Measurements from ENCODE around the gene PKD2. TPM values are rescaled to one million over a fixed set of nuclear protein-coding genes. Genes with fewer than 3 reads are reported as not detected.

Gene PKD2
- total RNA-seq (2016; rRNA removed; fragmentation: Illumina TruSeq; extraction: Trizol), result 4.6 and 9.1 TPM in 2 replicates
- total RNA-seq (2016; cell fraction: cytosol; rRNA removed; fragmentation: Illumina TruSeq; extraction: Trizol; ENCODE audit: low read depth), result 7.4 TPM in 2 replicates
- 5.6 and 10.8 TPM in 2 replicates for total RNA-seq (2016; cell fraction: insoluble cytoplasmic fraction; rRNA removed; fragmentation: Illumina TruSeq; extraction: Trizol)
- 3.7 and 5.3 TPM in 2 replicates for total RNA-seq (2016; cell fraction: membrane; rRNA removed; fragmentation: Illumina TruSeq; extraction: Trizol)
- 16.9 and 18.7 TPM in 2 replicates for total RNA-seq (2016; cell fraction: nucleus; rRNA removed; fragmentation: Illumina TruSeq; extraction: Trizol)
- polyA plus RNA-seq (2011; rRNA removed), result 5.3 and 5.6 TPM in 2 replicates
- 1.5 and 2.1 TPM in 2 replicates for polyA plus RNA-seq (2011; cell fraction: cytosol; rRNA removed)
- polyA plus RNA-seq (2011; cell fraction: nucleus; rRNA removed), result 10.9 and 16.0 TPM in 2 replicates
- 2.9 and 3.0 TPM in 2 replicates for polyA plus RNA-seq (2012)
- polyA plus RNA-seq (2016; cell fraction: cytosol; fragmentation: Illumina TruSeq; extraction: Trizol; ENCODE audit: low read depth), result 0.50 and 0.62 TPM in 2 replicates
- 3.5 and 3.6 TPM in 2 replicates for polyA plus RNA-seq (2016; cell fraction: insoluble cytoplasmic fraction; fragmentation: Illumina TruSeq; extraction: Trizol; ENCODE audit: low read depth)
- 1.1 and 1.4 TPM in 2 replicates for polyA plus RNA-seq (2016; cell fraction: membrane; fragmentation: Illumina TruSeq; extraction: Trizol; ENCODE audit: low read depth)
- 28.6 and 32.6 TPM in 2 replicates for polyA plus RNA-seq (2016; cell fraction: nucleus; fragmentation: Illumina TruSeq; extraction: Trizol; ENCODE audit: insufficient read depth, low read depth)
- polyA minus RNA-seq (2011; rRNA and poly(A)+ RNA removed; ENCODE audit: low replicate concordance), result 8.0 and 11.0 TPM in 2 replicates
- polyA minus RNA-seq (2011; cell fraction: cytosol; rRNA and poly(A)+ RNA removed), result 2.7 and 4.8 TPM in 2 replicates
- polyA minus RNA-seq (2011; cell fraction: nucleus; rRNA and poly(A)+ RNA removed), result 24.5 and 25.1 TPM in 2 replicates
- percentile 71 among the genes with signal in this experiment for Bru-seq, nascent RNA
- percentile 65 among the genes with signal in this experiment for BruChase-seq, experiment 1, labeled RNA remaining after a 6-hour chase
- BruChase-seq, experiment 2, labeled RNA remaining after a 2-hour chase, result percentile 69 among the genes with signal in this experiment
- long read RNA-seq, experiment 1, partial matches to known transcripts, result 1 of 1 reads
- long read RNA-seq, experiment 1, other reads (novel, unspliced or antisense), result 0 of 1 reads
- long read RNA-seq, experiment 2, partial matches to known transcripts, result 0 of 4 reads
- long read RNA-seq, experiment 2, other reads (novel, unspliced or antisense), result 4 of 4 reads

DNA sequence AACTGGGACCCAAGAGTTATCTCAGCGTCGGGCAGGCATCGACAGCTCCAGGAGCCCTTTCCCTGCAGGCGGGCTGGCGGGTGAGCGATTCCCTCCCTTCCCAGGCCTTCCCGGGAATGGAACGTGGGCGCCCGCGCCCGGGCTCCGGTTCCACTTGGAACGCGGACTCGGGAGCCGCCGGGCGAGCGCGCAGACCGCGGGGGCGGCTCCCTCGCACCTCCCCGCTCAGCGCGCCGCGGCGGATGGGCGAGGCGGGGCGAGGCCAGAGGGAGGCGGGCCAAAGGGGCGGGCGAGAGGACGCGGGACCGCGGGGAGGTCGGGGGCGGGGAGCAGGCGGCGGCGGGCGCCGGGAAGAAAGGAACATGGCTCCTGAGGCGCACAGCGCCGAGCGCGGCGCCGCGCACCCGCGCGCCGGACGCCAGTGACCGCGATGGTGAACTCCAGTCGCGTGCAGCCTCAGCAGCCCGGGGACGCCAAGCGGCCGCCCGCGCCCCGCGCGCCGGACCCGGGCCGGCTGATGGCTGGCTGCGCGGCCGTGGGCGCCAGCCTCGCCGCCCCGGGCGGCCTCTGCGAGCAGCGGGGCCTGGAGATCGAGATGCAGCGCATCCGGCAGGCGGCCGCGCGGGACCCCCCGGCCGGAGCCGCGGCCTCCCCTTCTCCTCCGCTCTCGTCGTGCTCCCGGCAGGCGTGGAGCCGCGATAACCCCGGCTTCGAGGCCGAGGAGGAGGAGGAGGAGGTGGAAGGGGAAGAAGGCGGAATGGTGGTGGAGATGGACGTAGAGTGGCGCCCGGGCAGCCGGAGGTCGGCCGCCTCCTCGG, at the start of gene PKD2:
TSS of gene PKD2 (plus strand) at position 332 of the 818 bp plus-strand sequence. CDS start at position 431, 99 bp downstream.
- H3K4me2 ChIP-seq (ENCODE audit: low read depth, low read length), result peak within 1 kb of the TSS; percentile 82
- ChIA-PET CTCF (ENCODE audit: low intra/inter-chr PET ratio, low total read pairs) (no interaction called here), POLR2A (no interaction called here)
- peaks cover 4 to 32% of the 10 kb centered on the region in 2 experiments for H3K27me3 ChIP-seq (ENCODE audit: control insufficient read depth in 1 of 2, insufficient read depth in 2 of 2, low read length in 2 of 2)
- H3K4me1 ChIP-seq (ENCODE audit: insufficient read depth, low read length), result peaks cover 47% of the 10 kb centered on the region
- H3K36me3 ChIP-seq (replicated peaks in 1 of 2; ENCODE audit: control insufficient read depth in 1 of 2, insufficient read depth in 2 of 2, low read length in 2 of 2), result no peaks in the 10 kb centered on the region
- in situ Hi-C loops (cut with HindIII; ENCODE audit: extremely low pct_ligation_motif_present, low pct_unique_long_range_greater_than_20kb) (no loop called here), intact Hi-C loops (cut with micrococcal nuclease; ENCODE audit: unreplicated experiment) (no loop called here)
- H3K4me3 ChIP-seq (replicated peaks in 1 of 3; ENCODE audit: insufficient read depth in 1 of 3, low read depth in 2 of 3, low read length in 3 of 3), result peak within 1 kb of the TSS; percentile 70 to 84 (median 75)
- no peak within 1 kb of the TSS for H2AFZ ChIP-seq (ENCODE audit: low read length)
- no TSS peak for BruUV-seq (replicated peaks)
- H3K27ac ChIP-seq (ENCODE audit: extremely low read length, insufficient read depth, low read length), result no peak within 1 kb of the TSS
- no peaks in the 10 kb centered on the region for H3K9me3 ChIP-seq (ENCODE audit: low read length)
- DNase-seq (ENCODE audit: low spot score) (no peak), FAIRE-seq (no peak), ATAC-seq (peak; percentile 90)
- WGBS (ENCODE audit: low lambda C conversion rate), result under 1% methylated on average over 33 of the region's 116 CpGs
- peaks cover 12% of the 10 kb centered on the region for H3K79me2 ChIP-seq (ENCODE audit: insufficient read depth, low read length)
- no peaks in the 10 kb centered on the region for H4K20me1 ChIP-seq (ENCODE audit: insufficient read depth, low read length)
- peak within 1 kb of the TSS; percentile 55; the same call in 1 of the 2 replicates for H3K9ac ChIP-seq (ENCODE audit: insufficient read depth, low read depth, low read length)
- no peak for TF ChIP-seq IKZF4 (CRISPR knock-in tag; IDR thresholded peaks at IDR 0.05; ENCODE audit: borderline replicate concordance, low read depth, not compliant biosample characterization)
- 0 out of 2 replicates have a peak, but pooled peaks have one; percentile 16 for TF ChIP-seq ZNF350 (CRISPR knock-in tag; IDR thresholded peaks at IDR 0.05; ENCODE audit: borderline replicate concordance, low read depth)
- peak; percentile 52; the same call in 1 of the 2 replicates for TF ChIP-seq HOXA3 (CRISPR knock-in tag; IDR thresholded peaks at IDR 0.05)
- TF ChIP-seq ZNF652 (CRISPR knock-in tag; IDR thresholded peaks at IDR 0.05; ENCODE audit: borderline replicate concordance, low read depth), result no peak
- no peak for TF ChIP-seq SUZ12 (IDR thresholded peaks at IDR 0.05; ENCODE audit: low read depth, low read length)
- TF ChIP-seq ZNF446 (CRISPR knock-in tag; IDR thresholded peaks at IDR 0.05), result no peak
- TF ChIP-seq, protein P1, sequence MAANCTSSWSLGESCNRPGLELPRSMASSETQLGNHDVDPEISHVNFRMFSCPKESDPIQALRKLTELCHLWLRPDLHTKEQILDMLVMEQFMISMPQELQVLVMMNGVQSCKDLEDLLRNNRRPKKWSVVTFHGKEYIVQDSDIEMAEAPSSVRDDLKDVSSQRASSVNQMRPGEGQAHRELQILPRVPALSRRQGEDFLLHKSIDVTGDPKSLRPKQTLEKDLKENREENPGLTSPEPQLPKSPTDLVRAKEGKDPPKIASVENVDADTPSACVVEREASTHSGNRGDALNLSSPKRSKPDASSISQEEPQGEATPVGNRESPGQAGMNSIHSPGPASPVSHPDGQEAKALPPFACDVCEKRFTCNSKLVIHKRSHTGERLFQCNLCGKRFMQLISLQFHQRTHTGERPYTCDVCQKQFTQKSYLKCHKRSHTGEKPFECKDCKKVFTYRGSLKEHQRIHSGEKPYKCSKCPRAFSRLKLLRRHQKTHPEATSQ (CRISPR knock-in tag; IDR thresholded peaks at IDR 0.05; ENCODE audit: borderline replicate concordance), result no peak
- TF ChIP-seq ISX (CRISPR knock-in tag; conservative IDR thresholded peaks at IDR 0.05), result no peak
- no peak for TF ChIP-seq ARID2 (CRISPR knock-in tag; IDR thresholded peaks at IDR 0.05; ENCODE audit: borderline replicate concordance)
- no peak for TF ChIP-seq ZNF543 (CRISPR knock-in tag; IDR thresholded peaks at IDR 0.05)
- peak; percentile 11; the same call in 1 of the 2 replicates for TF ChIP-seq ZMYM4 (CRISPR knock-in tag; IDR thresholded peaks at IDR 0.05)
- 0 out of 2 replicates have a peak, but pooled peaks have one; percentile 29 for TF ChIP-seq POLR2AphosphoS5 (IDR thresholded peaks at IDR 0.05; ENCODE audit: low read depth, low read length)
- TF ChIP-seq, protein P2, sequence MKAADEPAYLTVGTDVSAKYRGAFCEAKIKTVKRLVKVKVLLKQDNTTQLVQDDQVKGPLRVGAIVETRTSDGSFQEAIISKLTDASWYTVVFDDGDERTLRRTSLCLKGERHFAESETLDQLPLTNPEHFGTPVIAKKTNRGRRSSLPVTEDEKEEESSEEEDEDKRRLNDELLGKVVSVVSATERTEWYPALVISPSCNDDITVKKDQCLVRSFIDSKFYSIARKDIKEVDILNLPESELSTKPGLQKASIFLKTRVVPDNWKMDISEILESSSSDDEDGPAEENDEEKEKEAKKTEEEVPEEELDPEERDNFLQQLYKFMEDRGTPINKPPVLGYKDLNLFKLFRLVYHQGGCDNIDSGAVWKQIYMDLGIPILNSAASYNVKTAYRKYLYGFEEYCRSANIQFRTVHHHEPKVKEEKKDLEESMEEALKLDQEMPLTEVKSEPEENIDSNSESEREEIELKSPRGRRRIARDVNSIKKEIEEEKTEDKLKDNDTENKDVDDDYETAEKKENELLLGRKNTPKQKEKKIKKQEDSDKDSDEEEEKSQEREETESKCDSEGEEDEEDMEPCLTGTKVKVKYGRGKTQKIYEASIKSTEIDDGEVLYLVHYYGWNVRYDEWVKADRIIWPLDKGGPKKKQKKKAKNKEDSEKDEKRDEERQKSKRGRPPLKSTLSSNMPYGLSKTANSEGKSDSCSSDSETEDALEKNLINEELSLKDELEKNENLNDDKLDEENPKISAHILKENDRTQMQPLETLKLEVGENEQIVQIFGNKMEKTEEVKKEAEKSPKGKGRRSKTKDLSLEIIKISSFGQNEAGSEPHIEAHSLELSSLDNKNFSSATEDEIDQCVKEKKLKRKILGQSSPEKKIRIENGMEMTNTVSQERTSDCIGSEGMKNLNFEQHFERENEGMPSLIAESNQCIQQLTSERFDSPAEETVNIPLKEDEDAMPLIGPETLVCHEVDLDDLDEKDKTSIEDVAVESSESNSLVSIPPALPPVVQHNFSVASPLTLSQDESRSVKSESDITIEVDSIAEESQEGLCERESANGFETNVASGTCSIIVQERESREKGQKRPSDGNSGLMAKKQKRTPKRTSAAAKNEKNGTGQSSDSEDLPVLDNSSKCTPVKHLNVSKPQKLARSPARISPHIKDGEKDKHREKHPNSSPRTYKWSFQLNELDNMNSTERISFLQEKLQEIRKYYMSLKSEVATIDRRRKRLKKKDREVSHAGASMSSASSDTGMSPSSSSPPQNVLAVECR (CRISPR knock-in tag; IDR thresholded peaks at IDR 0.05; ENCODE audit: borderline replicate concordance), result no peak

All from HepG2 (cell line).